ENCODE data around the gene CR1.

DNA sequence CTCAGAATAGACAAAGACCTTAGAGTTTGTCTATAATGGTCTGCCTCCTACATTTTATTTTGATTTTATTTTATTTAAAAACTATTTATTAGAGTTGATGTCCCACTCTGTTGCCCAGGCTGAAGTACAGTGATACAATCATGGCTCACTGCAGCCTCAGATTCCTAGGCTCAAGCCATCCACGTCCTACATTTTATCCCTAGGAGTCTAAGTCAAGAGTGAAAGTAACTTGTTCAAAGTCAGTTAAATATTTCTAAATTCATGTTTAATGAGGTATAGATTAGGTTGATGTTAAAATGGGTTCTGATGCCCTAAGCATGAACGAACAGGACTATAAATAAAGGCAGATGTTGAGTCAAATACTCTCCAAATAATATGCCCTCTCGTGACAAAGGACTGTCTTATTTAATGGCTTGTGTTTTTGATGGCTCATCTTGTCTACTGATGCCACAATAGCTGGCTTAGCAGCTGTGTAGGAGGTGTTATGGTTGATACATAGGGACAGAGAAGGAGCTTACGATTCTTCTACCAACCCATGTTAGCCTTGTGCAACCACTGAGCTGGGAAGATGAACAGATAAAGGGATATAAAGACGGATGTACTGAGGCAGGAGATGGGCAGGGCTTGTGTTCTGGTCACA lies 83.0 kb downstream of the CR1 start:
- TF ChIP-seq POLR2AphosphoS5 (IDR thresholded peaks at IDR 0.05; ENCODE audit: borderline replicate concordance, low read depth, low read length): no peak
- no peak for TF ChIP-seq EZH2 (IDR thresholded peaks at IDR 0.05)

All from SK-N-MC (cell line).